AG09309 (cell line): ENCODE data around the gene TTC27.

Experiments used
- DNase-seq: peaks from one replicate; pipeline ENCODE4 v3.0.0-alpha.2; 2010; ENCODE audit warnings: low read depth
- H3K4me3 ChIP-seq: 2 replicates; pipeline ENCODE4 v1.5.1; 2011; ENCODE audit warnings: mild to moderate bottlenecking, low read depth, low read length, moderate library complexity; ENCODE audit not compliant: control insufficient read depth
- CTCF ChIP-seq: IDR thresholded peaks from 2 replicates; pipeline ENCODE4 v1.5.1; 2011; ENCODE audit warnings: mild to moderate bottlenecking, low read depth, low read length, inconsistent platforms; ENCODE audit not compliant: insufficient read depth, control insufficient read depth; ENCODE audit errors: missing control alignments

Gene TTC27

GRCh38 chr2:32617599-32618189 is 10.2 kb upstream of the TTC27 start:
- no peak for DNase-seq
- H3K4me3 ChIP-seq, result no peak overlapping the region
- no peak for TF ChIP-seq CTCF

- DNase-seq, result no peak
- TF ChIP-seq CTCF, result no peak
Observed at GRCh38 chr2:32622570-32623310, 5.1 kb upstream of the TTC27 start.

GRCh38 chr2:32623311-32623706 is 4.5 kb upstream of the TTC27 start:
- no peak for TF ChIP-seq CTCF
- no peak for DNase-seq
- H3K4me3 ChIP-seq, result no peak overlapping the region

More at GRCh38 chr2:32622570-32623310, 5.1 kb upstream of the TTC27 start:
- H3K4me3 ChIP-seq, result no peak overlapping the region

GRCh38 chr2:32624812-32625211 is 3.0 kb upstream of the TTC27 start:
- TF ChIP-seq CTCF, result no peak
- DNase-seq, result no peak
- no peak overlapping the region for H3K4me3 ChIP-seq

GRCh38 chr2:32626639-32627221 is 1.1 kb upstream of the TTC27 start:
- no peak for DNase-seq
- H3K4me3 ChIP-seq, result no peak overlapping the region
- no peak for TF ChIP-seq CTCF

- peak overlapping the region; percentile 83 for H3K4me3 ChIP-seq
- peak; percentile 11 for DNase-seq
- TF ChIP-seq CTCF, result peak; percentile 38
Observed at GRCh38 chr2:32627441-32627813, 423 bp upstream of the TTC27 start.
